OCI-M1 (cell line): Measurements from ENCODE around the gene MYH14.

ENCODE experiments used
- DNase-seq: peaks from one replicate; lab custom pipeline; 2025; lab: John Stamatoyannopoulos, UW

The MYH14 gene

DNA sequence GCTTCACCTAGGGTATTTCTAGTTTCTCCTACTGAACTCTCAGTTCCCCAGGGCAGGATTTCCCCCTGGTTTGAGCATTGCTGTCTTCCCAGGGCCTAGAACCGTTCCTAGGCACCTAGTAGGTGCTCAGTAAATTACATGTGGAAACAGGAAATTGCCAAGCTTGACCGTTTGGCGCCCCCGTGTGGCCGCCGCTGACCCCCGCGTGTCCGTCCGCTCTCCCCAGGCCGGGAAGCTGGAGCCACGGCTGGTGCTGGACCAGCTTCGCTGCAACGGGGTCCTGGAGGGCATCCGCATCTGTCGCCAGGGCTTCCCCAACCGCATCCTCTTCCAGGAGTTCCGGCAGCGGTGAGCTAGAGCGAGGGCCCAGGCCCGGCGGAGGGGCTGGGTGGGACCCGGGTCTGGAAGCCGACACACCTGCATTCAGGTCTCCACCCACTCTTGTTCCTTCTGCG is 55.5 kb downstream of the MYH14 start:
- peak; percentile 11 for DNase-seq

DNA sequence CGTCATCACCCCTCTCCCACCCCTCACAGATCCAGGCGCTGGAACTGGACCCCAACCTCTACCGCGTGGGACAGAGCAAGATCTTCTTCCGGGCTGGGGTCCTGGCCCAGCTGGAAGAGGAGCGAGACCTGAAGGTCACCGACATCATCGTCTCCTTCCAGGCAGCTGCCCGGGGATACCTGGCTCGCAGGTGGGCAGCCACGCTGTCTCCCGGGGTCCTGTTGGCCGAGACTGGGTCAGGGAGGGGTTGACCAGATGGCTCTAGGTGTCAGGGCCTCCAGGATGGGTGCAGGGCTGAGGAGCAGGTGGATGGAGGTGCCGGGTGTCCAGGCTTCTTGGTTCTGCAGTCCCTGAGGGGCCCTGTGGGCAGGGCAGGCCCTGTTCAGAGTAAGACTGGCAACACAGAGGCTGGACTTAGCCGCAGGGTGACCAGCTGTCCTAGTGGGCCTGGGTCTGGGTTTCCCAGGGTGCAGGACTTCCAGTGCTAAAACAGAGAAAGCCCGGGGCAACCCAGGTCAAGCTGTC is 58.1 kb downstream of the MYH14 start:
- DNase-seq, result no peak

DNA sequence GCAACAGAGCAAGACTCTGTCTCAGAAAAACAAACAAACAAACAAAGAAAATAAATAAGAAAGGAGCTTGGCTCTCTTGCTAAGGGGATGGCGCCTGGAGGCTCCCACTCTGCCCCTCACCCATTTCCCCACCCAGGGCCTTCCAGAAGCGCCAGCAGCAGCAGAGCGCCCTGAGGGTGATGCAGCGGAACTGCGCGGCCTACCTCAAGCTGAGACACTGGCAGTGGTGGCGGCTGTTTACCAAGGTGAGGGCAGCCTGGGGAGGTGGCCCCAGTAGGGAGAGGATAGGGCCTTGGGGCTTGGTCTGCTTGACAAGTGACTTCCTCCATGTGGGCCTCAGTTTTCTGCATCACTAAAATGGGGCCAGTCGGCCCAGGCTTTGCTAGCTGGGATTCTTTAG is 59.8 kb downstream of the MYH14 start:
- no peak for DNase-seq

DNA sequence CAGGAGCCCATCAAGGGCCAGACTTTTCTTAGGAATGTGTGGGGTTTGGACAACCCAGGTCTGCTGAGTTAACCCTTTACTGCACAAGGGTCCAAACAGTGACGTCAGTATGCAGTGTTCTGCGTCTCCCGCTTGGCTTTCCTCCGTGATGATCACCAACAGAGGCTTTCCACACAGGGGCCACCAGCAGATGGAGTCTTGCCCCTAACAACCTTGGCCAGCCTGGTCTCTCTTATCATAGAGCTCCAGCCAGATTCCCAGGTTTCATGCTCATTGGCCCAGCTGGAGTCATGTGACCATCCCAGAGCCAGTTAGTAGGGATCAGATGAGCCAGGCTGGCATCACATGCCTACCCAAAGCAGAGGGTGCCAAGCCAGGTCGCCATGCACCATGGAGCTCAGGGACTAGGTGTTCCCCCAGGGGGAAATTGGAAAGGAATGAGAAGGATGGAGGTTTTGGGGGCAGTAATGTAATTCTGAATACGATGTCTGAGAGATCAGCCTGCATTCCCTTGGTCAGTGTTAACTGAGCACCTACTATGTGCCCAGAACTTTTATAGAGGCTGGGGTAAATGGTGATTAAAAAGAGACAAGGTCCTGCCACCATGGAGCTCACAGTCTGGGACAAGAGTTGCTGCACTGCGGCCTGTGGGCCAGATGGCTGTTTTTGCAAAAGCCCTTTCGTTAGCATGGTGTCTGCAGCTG is 61.2 kb downstream of the MYH14 start:
- DNase-seq, result peak; percentile 19

DNA sequence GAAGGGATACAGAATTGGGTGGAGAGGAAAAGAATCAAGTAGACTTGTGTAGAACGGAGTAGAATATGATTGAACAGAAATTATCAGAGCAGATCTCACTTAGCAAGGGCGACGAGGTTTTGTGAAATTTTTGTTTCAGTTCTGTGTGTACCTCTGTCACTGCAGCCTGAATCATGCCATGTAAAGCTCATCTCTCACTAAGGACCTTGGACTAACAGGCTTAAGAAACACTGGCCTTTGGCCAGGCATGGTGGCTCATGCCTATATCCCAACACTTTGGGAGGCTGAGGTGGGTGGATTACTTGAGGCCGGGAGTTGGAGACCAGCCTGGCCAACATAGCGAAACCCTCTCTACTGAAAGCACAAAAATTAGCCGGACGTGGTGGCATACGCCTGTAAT is 62.6 kb downstream of the MYH14 start:
- DNase-seq, result no peak

DNA sequence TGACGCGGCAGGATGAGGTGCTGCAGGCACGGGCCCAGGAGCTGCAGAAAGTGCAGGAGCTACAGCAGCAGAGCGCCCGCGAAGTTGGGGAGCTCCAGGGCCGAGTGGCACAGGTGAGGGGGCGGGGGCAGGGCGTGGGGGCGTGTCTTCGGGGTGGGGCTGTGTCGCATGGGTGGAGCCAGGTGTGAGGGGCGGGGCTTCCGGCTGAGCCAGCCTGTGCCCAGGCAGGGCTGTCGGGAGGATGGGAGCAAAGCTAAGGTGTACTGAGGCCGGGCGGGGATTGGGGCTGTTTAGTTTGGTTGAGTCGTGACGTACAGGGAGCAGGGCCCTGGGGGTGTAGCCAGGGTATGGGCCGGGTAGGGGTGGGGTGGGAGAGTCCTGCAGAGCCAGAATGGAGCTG is 63.5 kb downstream of the MYH14 start:
- DNase-seq, result no peak

DNA sequence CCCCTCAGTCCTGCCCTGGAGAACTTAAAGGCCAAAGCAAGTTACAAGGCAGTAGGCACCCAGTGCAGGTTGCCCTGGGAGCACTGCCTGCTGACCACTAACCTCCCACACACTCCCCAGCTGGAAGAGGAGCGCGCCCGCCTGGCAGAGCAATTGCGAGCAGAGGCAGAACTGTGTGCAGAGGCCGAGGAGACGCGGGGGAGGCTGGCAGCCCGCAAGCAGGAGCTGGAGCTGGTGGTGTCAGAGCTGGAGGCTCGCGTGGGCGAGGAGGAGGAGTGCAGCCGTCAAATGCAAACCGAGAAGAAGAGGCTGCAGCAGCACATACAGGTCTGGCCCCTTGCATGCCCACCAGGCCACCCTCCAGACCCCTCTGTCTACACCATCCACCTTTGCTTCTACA is 64.6 kb downstream of the MYH14 start:
- peak; percentile 12 for DNase-seq

DNA sequence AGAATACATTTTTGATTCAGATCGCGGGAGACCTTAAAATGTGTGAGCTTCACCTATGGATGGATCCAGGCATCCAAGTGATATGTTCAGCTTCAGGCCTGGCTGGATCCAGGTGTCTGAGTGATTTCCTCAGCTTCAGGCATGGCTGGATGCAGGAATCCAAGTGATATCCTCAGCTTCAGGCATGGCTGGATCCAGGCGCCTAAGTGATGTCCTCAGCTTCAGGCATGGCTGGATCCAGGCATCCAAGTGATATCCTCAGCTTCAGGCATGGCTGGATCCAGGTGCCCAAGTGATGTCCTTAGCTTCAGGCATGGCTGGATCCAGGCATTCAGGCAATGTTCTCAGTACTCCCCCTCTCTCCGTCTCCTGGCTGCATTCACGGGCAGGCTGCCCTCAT is 65.1 kb downstream of the MYH14 start:
- DNase-seq, result no peak

DNA sequence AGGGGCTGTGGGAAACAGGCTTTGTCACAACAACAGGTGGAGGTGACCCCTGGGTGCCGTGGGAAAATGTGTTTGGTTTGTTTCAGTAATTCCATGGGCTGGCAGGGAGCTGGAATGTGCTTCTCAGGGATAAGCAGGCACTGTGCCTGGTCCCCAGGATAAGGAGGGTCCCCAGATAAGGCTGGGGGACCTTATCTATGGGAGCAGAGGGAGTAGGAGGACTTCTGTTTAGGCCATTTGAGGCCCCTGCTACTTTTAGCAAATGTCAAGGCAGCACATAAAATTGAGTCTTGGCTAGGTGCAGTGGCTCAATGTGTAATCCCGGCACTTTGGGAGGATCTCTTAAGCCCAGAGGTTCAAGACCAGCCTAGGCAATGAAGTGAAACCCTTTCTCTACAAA is 66.2 kb downstream of the MYH14 start:
- peak; percentile 48 for DNase-seq

DNA sequence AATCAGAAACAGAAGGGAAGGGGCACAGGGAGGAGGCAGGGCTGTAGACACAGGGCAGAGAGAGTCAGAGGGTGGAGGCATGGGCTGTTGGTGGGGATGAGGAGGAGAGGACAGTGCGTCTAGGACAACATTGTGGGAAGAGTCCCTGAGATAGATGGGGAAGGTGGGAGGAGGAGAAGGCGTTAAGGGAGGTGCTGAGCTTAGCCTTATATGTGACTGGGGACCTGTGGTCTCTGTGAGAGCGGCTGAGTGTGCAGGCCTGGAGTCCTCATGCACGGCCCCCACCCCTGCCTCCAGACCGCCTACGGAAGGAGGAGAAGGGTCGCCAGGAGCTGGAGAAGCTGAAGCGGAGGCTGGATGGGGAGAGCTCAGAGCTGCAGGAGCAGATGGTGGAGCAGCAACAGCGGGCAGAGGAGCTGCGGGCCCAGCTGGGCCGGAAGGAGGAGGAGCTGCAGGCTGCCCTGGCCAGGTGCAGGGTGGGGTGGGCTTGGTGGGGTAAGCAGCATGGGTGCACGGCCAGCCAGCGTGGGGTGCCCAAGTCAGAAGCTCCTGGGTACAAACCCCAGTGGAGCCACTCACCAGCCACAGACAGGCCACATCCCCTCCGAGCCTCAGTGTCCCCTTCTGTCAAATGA is 69.0 kb downstream of the MYH14 start:
- DNase-seq, result no peak

DNA sequence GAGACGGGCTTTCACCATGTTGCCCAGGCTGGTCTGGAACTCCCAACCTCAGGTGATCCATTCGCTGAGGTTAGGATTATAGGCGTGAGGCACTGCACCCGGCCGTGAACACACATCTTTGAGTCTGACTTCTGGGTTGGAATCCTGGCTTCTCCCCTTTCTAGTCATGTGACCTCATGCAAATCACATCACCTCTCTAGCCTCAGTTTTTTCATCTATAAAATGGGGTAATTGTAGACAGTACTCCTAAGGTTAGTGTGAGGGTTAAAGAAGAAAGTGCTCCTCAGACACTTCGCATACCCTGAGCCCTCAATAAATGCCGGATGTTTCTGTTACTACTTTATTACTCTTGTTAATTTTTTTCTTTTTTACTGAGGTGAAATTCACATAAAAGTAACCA is 70.4 kb downstream of the MYH14 start:
- no peak for DNase-seq

DNA sequence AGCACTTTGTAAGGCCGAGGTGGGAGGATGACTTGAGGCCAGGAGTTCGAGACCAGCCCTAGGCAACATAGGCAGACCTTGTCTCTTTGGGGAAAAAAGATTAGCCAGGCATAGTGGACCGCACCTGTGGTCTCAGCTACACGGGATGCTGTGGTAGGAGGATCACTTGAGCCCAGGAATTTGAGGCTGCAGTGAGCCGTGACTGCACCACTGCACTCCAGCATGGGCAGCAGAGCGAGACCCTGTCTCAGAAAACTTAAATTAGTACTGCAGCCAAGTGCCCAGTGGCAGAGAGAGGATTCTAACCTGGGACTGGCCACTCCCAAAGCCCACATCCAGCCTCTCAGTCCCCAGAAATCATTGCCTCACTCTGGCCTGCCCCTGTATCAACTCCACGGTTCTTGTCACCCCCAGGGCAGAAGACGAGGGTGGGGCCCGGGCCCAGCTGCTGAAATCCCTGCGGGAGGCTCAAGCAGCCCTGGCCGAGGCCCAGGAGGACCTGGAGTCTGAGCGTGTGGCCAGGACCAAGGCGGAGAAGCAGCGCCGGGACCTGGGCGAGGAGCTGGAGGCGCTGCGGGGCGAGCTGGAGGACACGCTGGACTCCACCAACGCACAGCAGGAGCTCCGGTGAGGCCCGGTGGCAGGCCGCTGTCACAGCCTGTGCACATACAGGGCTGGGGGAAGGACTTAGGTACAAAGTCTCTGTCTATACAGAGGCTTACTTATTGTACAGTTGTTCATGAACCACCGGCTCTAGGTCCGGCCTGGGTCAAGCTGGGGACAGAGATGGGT is 72.4 kb downstream of the MYH14 start:
- DNase-seq, result no peak

DNA sequence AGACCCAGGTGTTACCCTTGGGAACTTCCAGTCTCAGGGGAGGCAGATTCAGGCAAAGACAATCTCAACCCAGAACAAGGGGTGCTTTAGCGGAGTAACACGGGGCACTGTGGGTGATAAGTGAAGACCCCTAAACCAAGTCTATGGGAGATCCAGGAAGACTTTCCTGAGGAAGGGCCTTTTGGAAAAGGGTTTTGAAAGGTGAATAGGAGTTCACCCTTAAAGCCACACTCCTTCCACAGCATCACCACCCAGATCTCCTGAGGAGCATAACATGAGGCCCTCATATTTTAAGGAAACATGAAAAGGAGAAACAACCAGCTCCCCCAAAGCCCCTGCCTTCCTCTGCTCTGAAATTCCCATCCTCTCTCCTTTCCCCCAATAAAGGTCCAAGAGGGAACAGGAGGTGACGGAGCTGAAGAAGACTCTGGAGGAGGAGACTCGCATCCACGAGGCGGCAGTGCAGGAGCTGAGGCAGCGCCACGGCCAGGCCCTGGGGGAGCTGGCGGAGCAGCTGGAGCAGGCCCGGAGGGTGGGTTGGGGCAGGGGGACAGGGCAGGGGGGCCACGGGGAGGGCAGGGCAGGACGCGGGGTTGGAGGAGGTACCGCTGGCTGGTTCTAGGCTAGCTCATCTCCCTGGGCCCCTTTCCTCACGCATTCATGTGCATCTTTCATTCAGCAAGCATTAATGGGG is 73.1 kb downstream of the MYH14 start:
- no peak for DNase-seq

DNA sequence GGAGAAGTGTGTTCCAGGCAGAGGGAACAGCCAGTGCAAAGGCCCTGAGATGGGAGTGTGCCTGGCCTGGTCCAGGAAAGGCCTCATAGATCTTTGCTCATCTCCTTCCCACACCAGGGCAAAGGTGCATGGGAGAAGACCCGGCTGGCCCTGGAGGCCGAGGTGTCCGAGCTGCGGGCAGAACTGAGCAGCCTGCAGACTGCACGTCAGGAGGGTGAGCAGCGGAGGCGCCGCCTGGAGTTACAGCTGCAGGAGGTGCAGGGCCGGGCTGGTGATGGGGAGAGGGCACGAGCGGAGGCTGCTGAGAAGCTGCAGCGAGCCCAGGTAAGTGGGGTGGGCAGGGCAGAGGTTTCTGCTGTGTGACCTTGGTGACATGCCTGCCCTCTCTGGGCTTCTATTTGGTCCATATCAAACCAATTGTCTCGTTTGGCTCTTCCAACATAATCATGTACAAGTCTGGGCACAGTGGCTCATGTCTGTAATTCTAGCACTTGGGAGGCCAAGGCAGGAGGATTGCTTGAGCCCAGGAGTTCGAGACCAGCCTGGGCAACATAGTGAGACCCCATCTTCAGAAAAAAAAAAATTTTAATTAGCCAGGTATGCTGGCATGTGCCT is 74.7 kb downstream of the MYH14 start:
- no peak for DNase-seq

DNA sequence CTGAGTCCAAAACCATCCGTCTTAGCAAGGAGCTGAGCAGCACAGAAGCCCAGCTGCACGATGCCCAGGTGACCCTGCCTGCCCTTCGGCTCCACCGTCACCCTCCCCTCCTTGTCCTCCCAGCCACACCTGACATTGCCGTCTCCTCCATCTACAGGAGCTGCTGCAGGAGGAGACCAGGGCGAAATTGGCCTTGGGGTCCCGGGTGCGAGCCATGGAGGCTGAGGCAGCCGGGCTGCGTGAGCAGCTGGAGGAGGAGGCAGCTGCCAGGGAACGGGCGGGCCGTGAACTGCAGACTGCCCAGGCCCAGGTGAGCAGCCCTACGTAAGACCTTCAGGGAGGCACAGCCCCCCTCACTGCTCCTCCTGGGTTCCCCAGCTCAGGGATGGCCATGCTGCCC is 76.7 kb downstream of the MYH14 start:
- DNase-seq, result no peak

DNA sequence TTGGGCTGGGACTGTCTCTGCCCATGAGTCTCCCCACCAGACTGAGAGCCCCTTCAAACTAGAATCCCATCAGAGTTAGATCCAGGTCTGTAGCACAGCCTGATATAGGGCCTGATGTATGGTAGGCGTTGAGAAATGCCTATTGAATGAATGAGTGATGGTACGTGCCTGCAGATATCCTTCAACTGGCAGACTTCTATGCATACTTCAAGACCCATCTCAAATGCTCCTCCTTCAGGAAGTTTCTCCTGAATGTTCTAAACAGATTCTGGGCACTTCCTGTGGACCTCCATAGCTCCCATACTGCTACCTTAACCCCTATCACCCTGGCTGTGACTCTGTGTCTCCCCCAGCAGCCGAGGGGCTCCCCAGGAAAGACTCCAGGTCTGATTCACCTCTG is 77.6 kb downstream of the MYH14 start:
- no peak for DNase-seq

DNA sequence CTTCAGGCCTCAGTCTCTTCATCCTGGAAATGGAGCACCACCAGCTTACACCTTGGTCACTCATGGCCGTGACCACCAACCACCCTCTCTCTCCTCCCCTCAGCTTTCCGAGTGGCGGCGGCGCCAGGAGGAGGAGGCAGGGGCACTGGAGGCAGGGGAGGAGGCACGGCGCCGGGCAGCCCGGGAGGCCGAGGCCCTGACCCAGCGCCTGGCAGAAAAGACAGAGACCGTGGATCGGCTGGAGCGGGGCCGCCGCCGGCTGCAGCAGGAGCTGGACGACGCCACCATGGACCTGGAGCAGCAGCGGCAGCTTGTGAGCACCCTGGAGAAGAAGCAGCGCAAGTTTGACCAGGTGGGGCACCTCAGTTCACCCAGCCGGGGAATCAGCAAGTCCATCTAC is 78.1 kb downstream of the MYH14 start:
- no peak for DNase-seq

DNA sequence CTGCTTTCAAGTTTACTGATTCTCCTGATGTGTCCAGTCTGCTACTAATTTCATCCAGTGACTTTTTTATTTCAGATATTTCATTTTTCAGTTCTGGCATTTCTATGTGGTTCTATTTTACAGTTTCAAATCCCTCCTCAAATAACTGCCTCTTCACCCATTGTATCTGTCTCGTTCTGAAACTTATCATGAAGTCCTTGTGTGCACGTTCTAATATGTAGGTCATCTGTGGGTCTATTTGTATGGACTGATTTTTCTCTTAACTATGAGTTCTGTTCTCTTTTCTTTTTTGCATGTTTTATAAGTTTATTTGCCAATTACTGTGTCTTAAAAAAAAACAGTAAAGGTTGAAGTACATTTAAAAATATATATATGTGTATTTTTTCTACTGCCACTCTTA is 82.4 kb downstream of the MYH14 start:
- peak; percentile 18 for DNase-seq

DNA sequence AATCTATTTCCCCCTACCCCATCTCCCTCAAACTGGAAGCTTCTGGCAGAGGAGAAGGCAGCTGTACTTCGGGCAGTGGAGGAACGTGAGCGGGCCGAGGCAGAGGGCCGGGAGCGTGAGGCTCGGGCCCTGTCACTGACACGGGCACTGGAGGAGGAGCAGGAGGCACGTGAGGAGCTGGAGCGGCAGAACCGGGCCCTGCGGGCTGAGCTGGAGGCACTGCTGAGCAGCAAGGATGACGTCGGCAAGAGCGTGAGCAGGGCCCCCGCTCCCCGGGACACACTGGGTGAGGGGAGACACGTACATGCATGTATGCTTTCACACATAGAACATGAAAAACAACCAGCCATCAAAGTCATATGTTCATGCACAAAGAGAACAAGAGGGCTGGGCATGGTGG is 83.0 kb downstream of the MYH14 start:
- no peak for DNase-seq

DNA sequence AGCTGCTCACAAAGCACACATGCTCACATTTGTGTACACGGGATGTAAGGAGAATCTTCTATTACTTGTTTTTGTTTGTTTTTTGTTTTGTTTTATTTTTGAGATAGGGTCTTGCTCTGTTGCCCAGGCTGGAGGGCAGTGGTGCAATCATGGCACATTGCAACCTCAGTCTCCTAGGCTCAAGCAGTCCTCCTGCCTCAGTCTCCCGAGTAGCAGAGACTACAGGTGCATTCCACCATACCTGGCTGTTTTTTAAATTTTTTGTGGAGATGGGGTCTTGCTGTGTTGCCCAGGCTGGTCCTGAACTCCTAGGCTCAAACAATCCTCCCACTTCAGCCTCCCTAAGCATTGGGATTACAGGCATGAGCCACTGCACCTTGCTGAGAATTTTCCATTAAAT is 83.9 kb downstream of the MYH14 start:
- no peak for DNase-seq

DNA sequence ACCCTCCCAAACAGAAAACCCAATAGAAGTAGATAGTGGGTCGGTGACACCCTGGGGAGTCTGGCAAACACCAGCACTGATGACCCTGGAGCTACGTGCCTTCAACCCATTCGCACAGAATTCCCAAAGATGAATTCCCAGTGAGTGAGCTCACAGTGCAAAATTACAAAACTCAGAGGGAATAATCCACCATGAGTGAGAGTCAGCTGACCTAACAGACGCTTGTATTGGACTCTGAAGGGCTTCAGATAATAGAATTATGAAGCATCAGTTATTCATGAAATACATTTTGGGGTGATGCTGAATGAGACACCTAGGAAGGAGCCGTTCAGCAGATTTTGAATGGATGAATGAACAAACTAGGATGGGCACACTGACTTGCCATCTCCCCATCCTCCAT is 85.5 kb downstream of the MYH14 start:
- DNase-seq, result no peak

DNA sequence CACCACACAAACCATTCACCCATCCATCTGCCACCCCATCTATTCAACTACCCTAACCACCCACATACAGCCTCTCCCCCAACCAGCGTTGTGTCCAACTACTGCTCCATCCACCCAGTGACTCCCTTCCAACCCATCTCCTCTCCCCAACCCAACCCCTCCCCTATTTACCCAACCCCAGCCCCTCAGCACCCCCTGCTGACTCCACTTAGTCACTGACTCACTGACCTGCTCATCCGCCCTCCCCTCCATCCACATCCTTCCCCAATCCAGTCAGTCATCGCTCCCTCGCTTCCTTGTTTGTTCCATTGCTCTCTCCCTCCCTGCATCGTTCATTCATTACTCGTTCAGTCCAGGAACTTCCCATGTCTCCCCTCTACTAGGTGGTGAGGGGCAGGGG is 86.6 kb downstream of the MYH14 start:
- DNase-seq, result no peak
